Muscle of leg (tissue), 11 donors: ENCODE data around the gene EID3. TPM values are rescaled to one million over a fixed set of nuclear protein-coding genes. Genes with fewer than 3 reads are reported as not detected.
A peak's percentile ranks its signal among the peaks of the same experiment; 100 is the strongest.

ENCODE experiments used
- DNase-seq: peaks from one replicate; pipeline ENCODE4 v3.0.0; 2013
- H3K27ac ChIP-seq: one replicate; pipeline ENCODE4 v1.5.1; 2013; ENCODE audit warnings: mild to moderate bottlenecking, low read length, control low read depth
- H3K27me3 ChIP-seq: one replicate; pipeline ENCODE4 v1.6.1; 2013; ENCODE audit warnings: low read length; ENCODE audit not compliant: control insufficient read depth, insufficient read depth
- H3K36me3 ChIP-seq: one replicate; pipeline ENCODE4 v1.6.1; 2013; ENCODE audit warnings: low read length; ENCODE audit not compliant: control insufficient read depth, insufficient read depth
- H3K4me1 ChIP-seq: one replicate; pipeline ENCODE4 v1.6.1; 2013; ENCODE audit warnings: low read length; ENCODE audit not compliant: control insufficient read depth, insufficient read depth
- H3K4me3 ChIP-seq: one replicate; pipeline ENCODE4 v1.5.1; 2013; ENCODE audit warnings: low read length, control low read depth
- H3K9me3 ChIP-seq: replicated peaks from 2 replicates; pipeline ENCODE4 v1.6.1; 2013; ENCODE audit warnings: low read depth, low read length; ENCODE audit not compliant: control insufficient read depth
- WGBS: methylation state at CpG from one replicate; pipeline ENCODE4 v1.1.5; 2013; ENCODE audit warnings: missing lambda C conversion rate; ENCODE audit not compliant: insufficient coverage; 5-methylcytosine and 5-hydroxymethylcytosine counted together
- polyA plus RNA-seq, 8 donors: library from polyadenylated mRNA; unstranded; fragments of 120-200 nt; gene quantifications; one replicate each; pipeline versions ENCODE4 v1.2.1 to v1.2.3, GENCODE V29; 2013; ENCODE audit warnings: inconsistent platforms in 1 of 8, low replicate concordance in 1 of 8; ENCODE audit not compliant: insufficient read length in 8 of 8, insufficient read depth in 1 of 8
- total RNA-seq: library from RNA; stranded (reverse); fragments of 120-200 nt; gene quantifications from one replicate; pipeline ENCODE4 v1.2.4, GENCODE V29; 2013

EID3 gene
- total and polyA plus RNA-seq, 9 donors: 1.5 to 4.2 (median 2.6) TPM

- Histone ChIP-seq H3K9me3 (no peaks in the 10 kb centered on the region), H3K27ac (no peak overlapping the region), H3K4me1 (no peaks in the 10 kb centered on the region), H3K4me3 (no peak overlapping the region), H3K27me3 (no peaks in the 10 kb centered on the region), H3K36me3 (peaks cover 16% of the 10 kb centered on the region)
- no peak for DNase-seq
- 91% methylated on average over 4 of the region's 10 CpGs for WGBS
Observed at GRCh38 chr12:104297477-104298113, 5.9 kb upstream of the EID3 start.

- DNase-seq: no peak
- Histone ChIP-seq H3K27ac (no peak overlapping the region), H3K27me3 (no peaks in the 10 kb centered on the region), H3K4me3 (no peak overlapping the region), H3K36me3 (peaks cover 8% of the 10 kb centered on the region), H3K4me1 (peaks cover 12% of the 10 kb centered on the region), H3K9me3 (no peaks in the 10 kb centered on the region)
- 95% methylated on average over 3 of the region's 6 CpGs for WGBS
Observed at GRCh38 chr12:104299842-104300481, 3.6 kb upstream of the EID3 start.

- peak; percentile 50 for DNase-seq
- peak overlapping the region; percentile 67 for H3K4me3 ChIP-seq
- H3K27me3 ChIP-seq: no peaks in the 10 kb centered on the region
- peak overlapping the region; percentile 79 for H3K27ac ChIP-seq
- 87% methylated on average over 10 of the region's 10 CpGs for WGBS
- H3K36me3 ChIP-seq: no peaks in the 10 kb centered on the region
- peaks cover 12% of the 10 kb centered on the region for H3K4me1 ChIP-seq
- no peaks in the 10 kb centered on the region for H3K9me3 ChIP-seq
Observed at GRCh38 chr12:104304261-104305009, 896 bp downstream of the EID3 start.

- Histone ChIP-seq H3K4me1 (peaks cover 12% of the 10 kb centered on the region), H3K27me3 (no peaks in the 10 kb centered on the region), H3K27ac (no peak overlapping the region), H3K9me3 (no peaks in the 10 kb centered on the region), H3K36me3 (peaks cover 2% of the 10 kb centered on the region), H3K4me3 (no peak overlapping the region)
- no peak for DNase-seq
- 100% methylated on average over 1 of the region's 2 CpGs for WGBS
Observed at GRCh38 chr12:104305349-104305748, 1.8 kb downstream of the EID3 start.

GRCh38 chr12:104306376-104306775, 2.8 kb downstream of the EID3 start:
- peaks cover 12% of the 10 kb centered on the region for H3K4me1 ChIP-seq

GRCh38 chr12:104306943-104307654, 3.6 kb downstream of the EID3 start:
- Histone ChIP-seq H3K4me1 (peaks cover 12% of the 10 kb centered on the region), H3K4me3 (no peak overlapping the region), H3K27me3 (no peaks in the 10 kb centered on the region), H3K36me3 (peaks cover 6% of the 10 kb centered on the region), H3K27ac (no peak overlapping the region), H3K9me3 (no peaks in the 10 kb centered on the region)
- no peak for DNase-seq
- WGBS: 94% methylated on average over 2 of the region's 6 CpGs

More at GRCh38 chr12:104306376-104306775, 2.8 kb downstream of the EID3 start:
- H3K9me3 ChIP-seq: no peaks in the 10 kb centered on the region
- no peaks in the 10 kb centered on the region for H3K27me3 ChIP-seq
- no peak overlapping the region for H3K4me3 ChIP-seq
- peaks cover 4% of the 10 kb centered on the region for H3K36me3 ChIP-seq
- DNase-seq: no peak
- WGBS: no CpG with 5 or more reads among the region's 2 CpGs
- no peak overlapping the region for H3K27ac ChIP-seq

GRCh38 chr12:104307655-104308000, 4.1 kb downstream of the EID3 start:
- peaks cover 12% of the 10 kb centered on the region for H3K4me1 ChIP-seq
- DNase-seq: no peak
- H3K36me3 ChIP-seq: peaks cover 9% of the 10 kb centered on the region
- no peak overlapping the region for H3K4me3 ChIP-seq
- no peak overlapping the region for H3K27ac ChIP-seq
- no peaks in the 10 kb centered on the region for H3K27me3 ChIP-seq
- H3K9me3 ChIP-seq: no peaks in the 10 kb centered on the region

GRCh38 chr12:104309446-104309993, 6.0 kb downstream of the EID3 start:
- no peak for DNase-seq
- Histone ChIP-seq H3K27me3 (no peaks in the 10 kb centered on the region), H3K4me3 (no peak overlapping the region), H3K4me1 (no peaks in the 10 kb centered on the region), H3K9me3 (no peaks in the 10 kb centered on the region), H3K27ac (no peak overlapping the region), H3K36me3 (peaks cover 17% of the 10 kb centered on the region)
- no CpG with 5 or more reads among the region's 4 CpGs for WGBS

GRCh38 chr12:104310751-104311633, 7.5 kb downstream of the EID3 start:
- no peaks in the 10 kb centered on the region for H3K9me3 ChIP-seq
- H3K27ac ChIP-seq: no peak overlapping the region
- H3K27me3 ChIP-seq: no peaks in the 10 kb centered on the region
- H3K4me1 ChIP-seq: no peaks in the 10 kb centered on the region
- H3K4me3 ChIP-seq: no peak overlapping the region
- no peak for DNase-seq
- no CpG with 5 or more reads among the region's 5 CpGs for WGBS
- H3K36me3 ChIP-seq: peaks cover 22% of the 10 kb centered on the region
